Mammary epithelial cell (primary cell): ENCODE data around the gene KMO.

Experiments
- CTCF ChIP-seq, 2 donors: IDR thresholded peaks in 1 of 2; conservative IDR thresholded peaks in 1 of 2; 2 replicates each; pipeline ENCODE4 v1.5.1; 2011 to 2012; ENCODE audit warnings: inconsistent platforms in 2 of 2, low read length in 2 of 2, mild to moderate bottlenecking in 2 of 2, control low read depth in 1 of 2, low read depth in 1 of 2; ENCODE audit not compliant: insufficient read depth in 1 of 2; ENCODE audit errors: extremely low read depth in 1 of 2
- EZH2 ChIP-seq: IDR thresholded peaks from 2 replicates; pipeline ENCODE4 v1.6.1; 2012; ENCODE audit warnings: low read length, inconsistent platforms, borderline replicate concordance

- TF ChIP-seq CTCF (conservative IDR thresholded peaks at IDR 0.05 in 1 of 2, IDR thresholded peaks at IDR 0.05 in 1 of 2; ENCODE audit: extremely low read depth in 1 of 2, insufficient read depth in 1 of 2, low read depth in 1 of 2, low read length in 2 of 2), result no peak
- TF ChIP-seq EZH2, result no peak
Observed at GRCh38 chr1:241555526-241555925, 23.3 kb downstream of the KMO start.
